22Rv1 (cell line): ENCODE measurements around the gene CDK5RAP3.

Experiments used
- ZFX ChIP-seq: fragments of 450-650 bp; IDR thresholded peaks from 2 replicates; pipeline ENCODE4 v1.6.1; 2017; ENCODE audit warnings: antibody characterized with exemption, borderline replicate concordance
- TF ChIP-seq, protein P1 (sequence below): fragments of 450-650 bp; IDR thresholded peaks from 2 replicates; pipeline ENCODE4 v1.5.1; 2017; ENCODE audit warnings: mild to moderate bottlenecking

GRCh38 chr17:47955497-47956461, 15.1 kb upstream of the CDK5RAP3 start:
- TF ChIP-seq, protein P1, sequence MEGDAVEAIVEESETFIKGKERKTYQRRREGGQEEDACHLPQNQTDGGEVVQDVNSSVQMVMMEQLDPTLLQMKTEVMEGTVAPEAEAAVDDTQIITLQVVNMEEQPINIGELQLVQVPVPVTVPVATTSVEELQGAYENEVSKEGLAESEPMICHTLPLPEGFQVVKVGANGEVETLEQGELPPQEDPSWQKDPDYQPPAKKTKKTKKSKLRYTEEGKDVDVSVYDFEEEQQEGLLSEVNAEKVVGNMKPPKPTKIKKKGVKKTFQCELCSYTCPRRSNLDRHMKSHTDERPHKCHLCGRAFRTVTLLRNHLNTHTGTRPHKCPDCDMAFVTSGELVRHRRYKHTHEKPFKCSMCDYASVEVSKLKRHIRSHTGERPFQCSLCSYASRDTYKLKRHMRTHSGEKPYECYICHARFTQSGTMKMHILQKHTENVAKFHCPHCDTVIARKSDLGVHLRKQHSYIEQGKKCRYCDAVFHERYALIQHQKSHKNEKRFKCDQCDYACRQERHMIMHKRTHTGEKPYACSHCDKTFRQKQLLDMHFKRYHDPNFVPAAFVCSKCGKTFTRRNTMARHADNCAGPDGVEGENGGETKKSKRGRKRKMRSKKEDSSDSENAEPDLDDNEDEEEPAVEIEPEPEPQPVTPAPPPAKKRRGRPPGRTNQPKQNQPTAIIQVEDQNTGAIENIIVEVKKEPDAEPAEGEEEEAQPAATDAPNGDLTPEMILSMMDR: no peak
- no peak for TF ChIP-seq ZFX
